Measurements from ENCODE around the gene LAMA2.

The LAMA2 gene

GRCh38 chr6:129133770-129134192 lies 250.8 kb downstream of the LAMA2 start:
- DNase-seq, result no peak
- Histone ChIP-seq H3K4me3 (ENCODE audit: low read depth, low read length) (no peak overlapping the region), H3K9me3 (ENCODE audit: severe bottlenecking) (no peaks in the 10 kb centered on the region), H3K36me3 (no peaks in the 10 kb centered on the region), H3K27ac (no peak overlapping the region), H3K27me3 (ENCODE audit: insufficient read depth, low read depth, severe bottlenecking) (no peaks in the 10 kb centered on the region)
- no peak for TF ChIP-seq CTCF (IDR thresholded peaks at IDR 0.05; ENCODE audit: low read depth, low read length)

DNA sequence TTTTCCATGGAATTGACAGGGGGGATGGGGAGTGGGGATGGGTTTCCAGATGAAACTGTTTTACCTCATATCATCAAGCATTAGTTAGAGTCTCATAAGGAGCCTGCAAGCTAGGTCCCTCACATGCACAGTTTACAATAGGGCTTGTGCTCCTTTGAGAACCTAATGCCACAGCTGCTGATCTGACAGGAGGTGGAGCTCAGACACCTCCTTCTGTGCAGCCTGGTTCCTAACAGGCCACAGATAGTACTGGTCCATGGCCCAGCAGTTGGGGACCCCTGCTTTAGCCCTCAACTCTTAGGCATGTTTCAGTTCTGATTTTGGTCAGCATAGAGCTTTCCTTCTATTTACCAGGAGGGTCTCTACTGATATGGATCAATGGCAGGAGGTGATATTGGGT lies 251.6 kb downstream of the LAMA2 start:
- H3K9me3 ChIP-seq (ENCODE audit: severe bottlenecking), result no peaks in the 10 kb centered on the region
- no peak overlapping the region for H3K27ac ChIP-seq
- H3K36me3 ChIP-seq, result no peaks in the 10 kb centered on the region
- H3K4me3 ChIP-seq (ENCODE audit: low read depth, low read length), result no peak overlapping the region
- TF ChIP-seq CTCF (IDR thresholded peaks at IDR 0.05; ENCODE audit: low read depth, low read length), result no peak
- no peaks in the 10 kb centered on the region for H3K27me3 ChIP-seq (ENCODE audit: insufficient read depth, low read depth, severe bottlenecking)
- DNase-seq, result no peak

DNA sequence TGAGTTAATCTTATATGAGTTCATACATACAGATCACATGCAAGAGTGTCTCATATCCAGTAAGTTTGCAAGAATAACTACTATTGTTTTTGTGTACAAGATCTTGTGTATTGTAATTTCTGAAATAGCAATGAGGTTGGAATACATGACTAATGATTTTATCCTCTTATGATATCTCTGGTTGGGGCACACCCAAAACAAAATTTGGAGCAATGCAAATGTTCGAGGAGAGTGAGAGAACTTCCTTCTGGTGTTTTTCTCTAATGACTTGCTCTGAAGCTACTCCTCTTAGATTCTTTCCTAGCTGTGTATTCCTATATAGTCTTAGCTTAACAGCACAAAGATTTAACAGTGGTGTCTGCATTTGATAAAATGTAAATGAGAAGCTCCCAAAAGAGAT lies 252.5 kb downstream of the LAMA2 start:
- no peaks in the 10 kb centered on the region for H3K9me3 ChIP-seq (ENCODE audit: severe bottlenecking)
- no peak for DNase-seq
- no peak overlapping the region for H3K4me3 ChIP-seq (ENCODE audit: low read depth, low read length)
- H3K27ac ChIP-seq, result no peak overlapping the region
- no peaks in the 10 kb centered on the region for H3K27me3 ChIP-seq (ENCODE audit: insufficient read depth, low read depth, severe bottlenecking)
- no peaks in the 10 kb centered on the region for H3K36me3 ChIP-seq
- no peak for TF ChIP-seq CTCF (IDR thresholded peaks at IDR 0.05; ENCODE audit: low read depth, low read length)

- no peak for TF ChIP-seq CTCF (IDR thresholded peaks at IDR 0.05; ENCODE audit: low read depth, low read length)
- H3K4me3 ChIP-seq (ENCODE audit: low read depth, low read length), result no peak overlapping the region
- no peak for DNase-seq
- H3K9me3 ChIP-seq (ENCODE audit: severe bottlenecking), result no peaks in the 10 kb centered on the region
- no peaks in the 10 kb centered on the region for H3K36me3 ChIP-seq
- H3K27ac ChIP-seq, result no peak overlapping the region
- H3K27me3 ChIP-seq (ENCODE audit: insufficient read depth, low read depth, severe bottlenecking), result no peaks in the 10 kb centered on the region
Observed at GRCh38 chr6:129136751-129137150, 253.8 kb downstream of the LAMA2 start.

- TF ChIP-seq CTCF (IDR thresholded peaks at IDR 0.05; ENCODE audit: low read depth, low read length), result no peak
- Histone ChIP-seq H3K9me3 (ENCODE audit: severe bottlenecking) (no peaks in the 10 kb centered on the region), H3K27ac (no peak overlapping the region), H3K36me3 (no peaks in the 10 kb centered on the region), H3K27me3 (ENCODE audit: insufficient read depth, low read depth, severe bottlenecking) (no peaks in the 10 kb centered on the region), H3K4me3 (ENCODE audit: low read depth, low read length) (no peak overlapping the region)
- DNase-seq, result no peak
Observed at GRCh38 chr6:129138739-129139405, 255.9 kb downstream of the LAMA2 start.

GRCh38 chr6:129140526-129140925 lies 257.6 kb downstream of the LAMA2 start:
- Histone ChIP-seq H3K27me3 (ENCODE audit: insufficient read depth, low read depth, severe bottlenecking) (no peaks in the 10 kb centered on the region), H3K27ac (no peak overlapping the region), H3K36me3 (no peaks in the 10 kb centered on the region), H3K4me3 (ENCODE audit: low read depth, low read length) (no peak overlapping the region), H3K9me3 (ENCODE audit: severe bottlenecking) (no peaks in the 10 kb centered on the region)
- no peak for DNase-seq
- TF ChIP-seq CTCF (IDR thresholded peaks at IDR 0.05; ENCODE audit: low read depth, low read length), result no peak

All from WERI-Rb-1 (cell line).